ENCODE results near the gene SAPCD2.

DNA sequence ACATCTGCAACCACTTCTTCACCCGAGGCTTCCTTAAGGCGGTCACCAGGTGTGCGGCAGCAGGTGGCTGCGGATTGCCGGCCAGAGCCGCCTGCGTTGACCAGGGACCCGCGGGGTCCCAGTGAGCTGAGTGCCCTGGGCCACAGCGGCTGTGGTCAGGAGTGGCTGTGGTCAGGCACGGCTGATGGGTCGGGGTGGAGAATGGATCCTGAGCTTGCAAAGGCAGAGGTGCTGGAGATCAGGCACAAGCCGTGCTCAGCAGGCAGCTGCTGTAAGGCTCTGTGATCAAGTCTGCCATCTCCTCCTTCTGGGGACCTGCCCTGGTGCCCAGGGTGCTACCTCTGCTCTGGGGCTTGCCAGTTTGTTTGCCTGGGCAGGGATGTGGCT is 9.0 kb upstream of the SAPCD2 start:
- TF ChIP-seq SP1 (IDR thresholded peaks at IDR 0.05) (no peak), ELF4 (IDR thresholded peaks at IDR 0.05) (no peak), ZNF384 (IDR thresholded peaks at IDR 0.05) (no peak), ARNT (IDR thresholded peaks at IDR 0.05) (no peak), TARDBP (IDR thresholded peaks at IDR 0.05) (no peak)
